ENCODE results near the gene VNN1. TPM values are rescaled to one million over a fixed set of nuclear protein-coding genes. Genes with fewer than 3 reads are reported as not detected.
"Not testable (repeated sequence)": the region's sequence is repeated elsewhere in the genome, so short reads cannot be mapped to it uniquely, and the experiment has no call there.

The VNN1 gene
- total RNA-seq, 2 experiments from 2014 or later: not detected

DNA sequence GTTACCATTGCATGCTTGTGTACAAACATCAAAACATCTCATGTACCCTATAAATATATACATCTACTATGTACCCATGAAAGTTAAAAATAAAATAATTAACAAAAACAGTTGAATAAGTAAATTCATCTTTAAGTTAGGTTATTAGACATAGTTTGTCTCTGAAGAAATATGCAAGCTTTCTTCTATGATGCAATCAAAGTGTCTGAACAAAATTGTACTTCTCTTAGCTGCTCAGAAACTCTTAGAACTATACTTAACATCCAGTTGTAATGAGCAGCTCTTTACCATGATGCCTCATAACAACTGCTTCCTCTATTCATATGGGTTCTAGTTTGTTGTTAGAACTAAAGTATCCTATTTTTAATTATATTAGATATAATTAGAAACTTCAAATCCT is 5.9 kb downstream of the VNN1 start:
- H3K27me3 Mint-ChIP-seq: peaks cover 15% of the 10 kb centered on the region
- intact Hi-C loops (cut with micrococcal nuclease): no loop called here

GRCh38 chr6:132706756-132707155 is 7.1 kb downstream of the VNN1 start:
- intact Hi-C loops (cut with micrococcal nuclease); H3K9me3 Mint-ChIP-seq; CTCF ChIA-PET; H3K4me1 Mint-ChIP-seq (ENCODE audit: low read depth); ATAC-seq; H3K27ac Mint-ChIP-seq; H3K4me3 Mint-ChIP-seq; DNase-seq; H3K36me3 Mint-ChIP-seq (ENCODE audit: low read depth); POLR2A ChIA-PET: not testable (repeated sequence)
- H3K27me3 Mint-ChIP-seq: peaks cover 21% of the 10 kb centered on the region

More for the DNA sequence above, 5.9 kb downstream of the VNN1 start:
- H3K4me1 Mint-ChIP-seq (ENCODE audit: low read depth): no peaks in the 10 kb centered on the region
- DNase-seq (no peak), ATAC-seq (no peak)
- ChIA-PET CTCF (no interaction called here), POLR2A (no interaction called here)
- H3K4me3 Mint-ChIP-seq: no peak overlapping the region
- H3K9me3 Mint-ChIP-seq: peaks cover 9% of the 10 kb centered on the region
- TF ChIP-seq, protein P1, sequence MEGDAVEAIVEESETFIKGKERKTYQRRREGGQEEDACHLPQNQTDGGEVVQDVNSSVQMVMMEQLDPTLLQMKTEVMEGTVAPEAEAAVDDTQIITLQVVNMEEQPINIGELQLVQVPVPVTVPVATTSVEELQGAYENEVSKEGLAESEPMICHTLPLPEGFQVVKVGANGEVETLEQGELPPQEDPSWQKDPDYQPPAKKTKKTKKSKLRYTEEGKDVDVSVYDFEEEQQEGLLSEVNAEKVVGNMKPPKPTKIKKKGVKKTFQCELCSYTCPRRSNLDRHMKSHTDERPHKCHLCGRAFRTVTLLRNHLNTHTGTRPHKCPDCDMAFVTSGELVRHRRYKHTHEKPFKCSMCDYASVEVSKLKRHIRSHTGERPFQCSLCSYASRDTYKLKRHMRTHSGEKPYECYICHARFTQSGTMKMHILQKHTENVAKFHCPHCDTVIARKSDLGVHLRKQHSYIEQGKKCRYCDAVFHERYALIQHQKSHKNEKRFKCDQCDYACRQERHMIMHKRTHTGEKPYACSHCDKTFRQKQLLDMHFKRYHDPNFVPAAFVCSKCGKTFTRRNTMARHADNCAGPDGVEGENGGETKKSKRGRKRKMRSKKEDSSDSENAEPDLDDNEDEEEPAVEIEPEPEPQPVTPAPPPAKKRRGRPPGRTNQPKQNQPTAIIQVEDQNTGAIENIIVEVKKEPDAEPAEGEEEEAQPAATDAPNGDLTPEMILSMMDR (IDR thresholded peaks at IDR 0.05): no peak
- H3K36me3 Mint-ChIP-seq (ENCODE audit: low read depth): no peaks in the 10 kb centered on the region
- H3K27ac Mint-ChIP-seq: no peak overlapping the region

- TF ChIP-seq, protein P1 (IDR thresholded peaks at IDR 0.05): no peak
- ATAC-seq (no peak), DNase-seq (no peak)
- H3K9me3 Mint-ChIP-seq: peaks cover 9% of the 10 kb centered on the region
- peaks cover 27% of the 10 kb centered on the region for H3K27me3 Mint-ChIP-seq
- no peaks in the 10 kb centered on the region for H3K4me1 Mint-ChIP-seq (ENCODE audit: low read depth)
- ChIA-PET POLR2A (no interaction called here), CTCF (interaction anchor here (2.5 kb wide), 1 partner anchor 11 kb away, joined by 7 read pairs; the partner anchor contains the start of gene VNN1)
- no peak overlapping the region for H3K27ac Mint-ChIP-seq
- no peaks in the 10 kb centered on the region for H3K36me3 Mint-ChIP-seq (ENCODE audit: low read depth)
- no peak overlapping the region for H3K4me3 Mint-ChIP-seq
- intact Hi-C loops (cut with micrococcal nuclease): no loop called here
Observed at GRCh38 chr6:132703936-132704335, 9.9 kb downstream of the VNN1 start.

- ChIA-PET POLR2A (no interaction called here), CTCF (no interaction called here)
- Mint-ChIP-seq H3K9me3 (peaks cover 13% of the 10 kb centered on the region), H3K36me3 (ENCODE audit: low read depth) (no peaks in the 10 kb centered on the region), H3K4me1 (ENCODE audit: low read depth) (no peaks in the 10 kb centered on the region), H3K27ac (no peak overlapping the region), H3K27me3 (peaks cover 15% of the 10 kb centered on the region), H3K4me3 (no peak overlapping the region)
- TF ChIP-seq, protein P1 (IDR thresholded peaks at IDR 0.05): no peak
- ATAC-seq: no peak
- intact Hi-C loops (cut with micrococcal nuclease): no loop called here
- no peak for DNase-seq
Observed at GRCh38 chr6:132698608-132699007, 15.2 kb downstream of the VNN1 start.

DNA sequence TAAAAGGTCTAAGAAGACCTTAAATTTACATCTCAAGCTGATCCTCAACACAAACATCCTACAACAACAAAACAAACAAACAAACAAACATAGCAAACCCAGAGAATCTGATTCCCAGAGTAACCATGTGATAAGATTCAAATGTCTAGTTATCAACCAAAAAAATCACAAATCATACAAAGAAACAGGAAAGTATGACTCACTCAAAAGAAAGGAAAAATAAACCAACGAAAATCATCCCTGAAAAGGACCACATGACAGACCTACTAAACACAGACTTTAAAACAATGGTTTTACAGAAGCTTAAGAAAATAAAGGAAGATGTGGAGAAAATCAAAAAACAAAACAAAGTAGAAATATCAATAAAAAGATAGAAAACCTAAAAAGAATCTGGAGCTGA is 18.1 kb downstream of the VNN1 start:
- Mint-ChIP-seq H3K27ac (no peak overlapping the region), H3K4me1 (ENCODE audit: low read depth) (no peaks in the 10 kb centered on the region), H3K4me3 (no peak overlapping the region), H3K9me3 (peaks cover 9% of the 10 kb centered on the region), H3K36me3 (ENCODE audit: low read depth) (no peaks in the 10 kb centered on the region), H3K27me3 (peaks cover 10% of the 10 kb centered on the region)
- DNase-seq (no peak), ATAC-seq (no peak)
- ChIA-PET CTCF (no interaction called here), POLR2A (no interaction called here)
- intact Hi-C loops (cut with micrococcal nuclease): no loop called here
- TF ChIP-seq, protein P1 (IDR thresholded peaks at IDR 0.05): no peak

DNA sequence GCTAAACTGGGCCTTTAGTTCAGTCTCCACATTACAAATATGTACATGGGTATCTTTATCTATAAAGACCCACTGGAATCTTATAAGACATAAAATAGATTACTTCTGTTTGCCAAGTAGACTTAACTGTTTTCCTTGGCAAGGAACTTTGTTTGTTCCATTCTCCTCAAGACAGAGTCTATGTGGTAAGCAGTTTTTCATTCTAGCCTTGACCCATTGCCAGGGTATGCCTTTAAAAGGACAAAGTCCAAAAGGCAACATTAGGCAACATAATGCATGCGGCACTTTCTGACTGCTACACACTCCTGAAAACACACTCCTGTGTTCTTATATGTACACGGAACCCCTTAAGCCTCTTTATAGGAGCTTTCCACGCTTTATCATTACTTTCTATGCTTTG is 20.4 kb downstream of the VNN1 start:
- ChIA-PET CTCF (no interaction called here), POLR2A (no interaction called here)
- no peak for ATAC-seq
- Mint-ChIP-seq H3K4me3 (no peak overlapping the region), H3K27me3 (peaks cover 19% of the 10 kb centered on the region), H3K9me3 (peaks cover 9% of the 10 kb centered on the region), H3K4me1 (ENCODE audit: low read depth) (no peaks in the 10 kb centered on the region), H3K36me3 (ENCODE audit: low read depth) (no peaks in the 10 kb centered on the region), H3K27ac (no peak overlapping the region)
- intact Hi-C loops (cut with micrococcal nuclease): no loop called here
- TF ChIP-seq, protein P1 (IDR thresholded peaks at IDR 0.05): no peak
- no peak for DNase-seq
